ENCODE data around the gene NFE2. TPM values are rescaled to one million over a fixed set of nuclear protein-coding genes. Genes with fewer than 3 reads are reported as not detected.

Gene NFE2
- 1.6 TPM in 1 of 2 replicates, not detected in the other for total RNA-seq

GRCh38 chr12:54300732-54301427, at the start of gene NFE2:
TSS of gene NFE2 (minus strand) at chr12:54301015. CDS start at chr12:54295248, 5,767 bp downstream.

GRCh38 chr12:54324617-54325441, 24.0 kb upstream of the NFE2 start, which contains the start of gene COPZ1:
TSS of gene COPZ1 (plus strand) at chr12:54325131. CDS start at chr12:54325164, 33 bp downstream.

GRCh38 chr12:54280468-54281260, 20.2 kb downstream of the NFE2 start, which contains the start of gene HNRNPA1:
TSS of gene HNRNPA1 (plus strand) at chr12:54280726. CDS start at chr12:54280808, 82 bp downstream.

GRCh38 chr12:54279632-54280467, 21.0 kb downstream of the NFE2 start, which contains the start of gene CBX5:
TSS of gene CBX5 (minus strand) at chr12:54280122. CDS start at chr12:54257650, 22,472 bp downstream.

Other genes with a start within 250 kb of the NFE2 start
- not detected in 2 replicates for gene HOXC4, start 247.2 kb downstream of the NFE2 start, total RNA-seq
- 33.4 and 57.5 TPM in 2 replicates for gene SMUG1, start 112.0 kb downstream of the NFE2 start, total RNA-seq
- gene CBX5, start 20.9 kb downstream of the NFE2 start, total RNA-seq = 22.0 and 31.1 TPM in 2 replicates
- gene HNRNPA1, start 20.3 kb downstream of the NFE2 start, total RNA-seq = 355 and 603 TPM in 2 replicates
- gene COPZ1, start 24.1 kb upstream of the NFE2 start, total RNA-seq = 137 and 152 TPM in 2 replicates
- gene GPR84, start 63.5 kb upstream of the NFE2 start, total RNA-seq = not detected in 2 replicates
- gene ZNF385A, start 83.7 kb upstream of the NFE2 start, total RNA-seq = 3.2 and 14.3 TPM in 2 replicates
- 364 and 402 TPM in 2 replicates for gene ITGA5, start 118.3 kb upstream of the NFE2 start, total RNA-seq
- gene GTSF1, start 172.6 kb upstream of the NFE2 start, total RNA-seq = not detected in 2 replicates
- not detected in 2 replicates for gene NCKAP1L, start 196.7 kb upstream of the NFE2 start, total RNA-seq
- 0.49 and 0.54 TPM in 2 replicates for gene PDE1B, start 248.6 kb upstream of the NFE2 start, total RNA-seq